Natural killer cell (primary cell): Measurements from ENCODE around the gene FAM216A. TPM values are rescaled to one million over a fixed set of nuclear protein-coding genes. Genes with fewer than 3 reads are reported as not detected.
"Not testable (repeated sequence)": the region's sequence is repeated elsewhere in the genome, so short reads cannot be mapped to it uniquely, and the experiment has no call there.

Source experiments
- ATAC-seq, 3 donors: fragments of 150-1000 bp in 2 of 3; fragments of 200-7000 bp in 1 of 3; cut with Tn5 transposase; 1 replicate in 1 of 3; 2 replicates in 2 of 3; pipeline ENCODE4 v1.10.0; 2021; ENCODE audit warnings: mild to moderate bottlenecking in 2 of 3, moderate library complexity in 2 of 3
- DNase-seq, 2 donors: peaks; one replicate each; pipeline versions ENCODE4 v3.0.0 to v3.0.0-alpha.2; 2013 to 2021; ENCODE audit warnings: mixed read lengths in 1 of 2
- H3K27ac ChIP-seq: one replicate; pipeline ENCODE4 v1.5.1; 2013; ENCODE audit warnings: mild to moderate bottlenecking, low read length
- H3K27me3 ChIP-seq: one replicate; pipeline ENCODE4 v1.6.1; 2013; ENCODE audit warnings: low read length; ENCODE audit not compliant: control insufficient read depth, insufficient read depth
- H3K36me3 ChIP-seq: one replicate; pipeline ENCODE4 v1.6.1; 2013; ENCODE audit warnings: low read length; ENCODE audit not compliant: control insufficient read depth, insufficient read depth
- H3K4me1 ChIP-seq: one replicate; pipeline ENCODE4 v1.6.1; 2013; ENCODE audit warnings: low read length; ENCODE audit not compliant: control insufficient read depth, insufficient read depth
- H3K4me3 ChIP-seq: one replicate; pipeline ENCODE4 v1.5.1; 2013; ENCODE audit warnings: low read length
- H3K9me3 ChIP-seq: one replicate; pipeline ENCODE4 v1.6.1; 2013; ENCODE audit warnings: low read length; ENCODE audit not compliant: control insufficient read depth, insufficient read depth
- H3K27ac Mint-ChIP-seq, 2 donors: one replicate each; pipeline ENCODE4 v1.8.0; 2022; ENCODE audit warnings: mild to moderate bottlenecking in 2 of 2, mixed read lengths in 2 of 2, moderate library complexity in 1 of 2
- H3K27me3 Mint-ChIP-seq, 2 donors: one replicate each; pipeline ENCODE4 v1.8.0; 2022; ENCODE audit warnings: low read depth in 2 of 2, mixed read lengths in 2 of 2
- H3K36me3 Mint-ChIP-seq: one replicate; pipeline ENCODE4 v1.8.0; 2022; ENCODE audit warnings: mixed read lengths
- H3K4me1 Mint-ChIP-seq, 2 donors: one replicate each; pipeline ENCODE4 v1.8.0; 2022; ENCODE audit warnings: mixed read lengths in 2 of 2
- H3K4me3 Mint-ChIP-seq: one replicate; pipeline ENCODE4 v1.8.0; 2022; ENCODE audit warnings: mild to moderate bottlenecking, moderate library complexity, mixed read lengths
- H3K9me3 Mint-ChIP-seq, 2 donors: one replicate each; pipeline ENCODE4 v1.8.0; 2022; ENCODE audit warnings: mixed read lengths in 2 of 2
- CTCF ChIP-seq: fragments of 200-600 bp; IDR thresholded peaks from one replicate; pipeline ENCODE4 v1.8.0; 2022; ENCODE audit warnings: antibody characterized with exemption
- WGBS: methylation state at CpG from one replicate; pipeline ENCODE4 v1.1.7; 2013; ENCODE audit warnings: missing lambda C conversion rate; ENCODE audit not compliant: insufficient coverage; 5-methylcytosine and 5-hydroxymethylcytosine counted together
- intact Hi-C: fragments of 100-400 bp; cut with micrococcal nuclease; formaldehyde crosslinking; loops from one replicate; pipeline ENCODE4 v1.14.2; 2022
- total RNA-seq, 4 donors: library from RNA; stranded (reverse); fragments of 120-200 nt in 1 of 4; gene quantifications; one replicate each; pipeline versions ENCODE4 v1.2.3 to v1.2.4, GENCODE V29; 2013 to 2022

The FAM216A gene
- total RNA-seq, 3 donors from 2014 or later (not counting 1 experiment from before 2014, with no cell fraction given): 3.1 to 4.7 (median 3.8) TPM

DNA sequence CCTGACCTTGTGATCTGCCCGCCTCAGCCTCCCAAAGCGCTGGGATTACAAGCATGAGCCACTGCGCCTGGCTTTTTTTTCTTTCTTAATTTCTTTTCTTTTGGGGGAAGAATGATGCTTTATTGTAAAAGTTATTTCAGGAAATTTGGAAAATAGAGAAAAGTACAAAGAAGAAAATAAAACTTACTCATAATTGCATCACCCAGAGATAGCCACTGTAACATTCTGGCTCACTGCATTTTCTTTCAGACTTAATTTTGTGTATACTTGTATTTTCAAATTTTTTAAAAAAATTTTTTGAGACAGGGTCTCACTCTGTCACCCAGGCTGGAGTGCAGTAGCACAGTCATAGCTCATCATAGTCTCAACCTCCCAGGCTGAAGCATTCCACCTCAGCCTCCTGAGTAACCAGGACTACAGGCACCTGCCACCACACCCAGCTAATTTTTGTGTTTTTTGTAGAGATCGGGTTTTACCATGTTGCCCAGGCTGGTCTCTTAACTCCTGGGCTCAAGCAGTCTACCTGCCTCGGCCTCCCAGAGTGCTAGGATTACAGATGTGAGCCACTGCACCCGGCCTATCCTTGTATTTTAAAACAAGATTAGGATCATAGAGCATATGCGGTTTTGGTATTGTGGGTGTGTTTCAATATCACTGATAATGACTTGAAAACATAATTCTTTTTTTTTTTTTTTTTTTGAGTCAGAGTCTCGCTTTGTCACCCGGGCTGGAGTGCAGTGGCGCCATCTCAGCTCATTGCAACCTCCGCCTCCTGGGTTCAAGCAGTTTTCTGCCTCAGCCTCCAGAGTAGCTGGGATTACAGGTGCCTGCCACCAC, 52.4 kb downstream of the FAM216A start:
- H3K36me3 ChIP-seq, H3K4me1 Mint-ChIP-seq, ATAC-seq, H3K27me3 Mint-ChIP-seq, DNase-seq, H3K9me3 ChIP-seq, H3K27me3 ChIP-seq, H3K27ac ChIP-seq, H3K27ac Mint-ChIP-seq, H3K36me3 Mint-ChIP-seq, H3K9me3 Mint-ChIP-seq, H3K4me3 Mint-ChIP-seq, H3K4me1 ChIP-seq, intact Hi-C loops, H3K4me3 ChIP-seq: not testable (repeated sequence)
- 86% methylated on average over 8 of the region's 11 CpGs for WGBS

DNA sequence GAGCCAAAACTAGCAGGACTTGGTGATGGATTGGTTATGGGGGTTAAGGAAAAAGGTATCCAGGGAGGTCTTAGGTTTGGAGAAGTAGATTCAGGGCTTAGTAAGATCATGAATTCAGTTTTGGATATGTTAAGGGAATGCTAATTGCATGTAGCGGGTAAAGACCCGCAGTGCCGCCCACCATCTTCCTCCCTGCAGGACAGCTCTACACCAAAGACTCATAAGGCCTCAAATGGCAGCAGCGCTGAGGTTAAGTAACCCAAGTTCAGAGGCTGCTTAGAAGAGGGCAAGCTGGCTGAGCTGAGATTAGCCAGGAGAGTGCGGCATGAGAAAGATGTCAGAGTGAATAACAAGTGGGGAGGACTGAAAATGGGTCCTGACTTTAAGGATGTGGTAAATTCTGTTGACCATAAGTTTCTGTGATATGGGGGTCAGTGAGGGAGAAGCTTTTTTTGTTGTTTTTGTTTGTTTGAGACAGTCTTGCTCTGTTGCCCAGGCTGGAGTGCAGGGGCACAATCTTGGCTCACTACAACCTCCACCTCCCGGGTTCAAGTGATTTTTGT, 59.7 kb downstream of the FAM216A start:
- intact Hi-C loops: no loop called here
- Histone ChIP-seq H3K9me3 (no peaks in the 10 kb centered on the region), H3K4me1 (no peaks in the 10 kb centered on the region), H3K36me3 (no peaks in the 10 kb centered on the region), H3K4me3 (no peak overlapping the region), H3K27ac (no peak overlapping the region), H3K27me3 (no peaks in the 10 kb centered on the region)
- no peaks in the 10 kb centered on the region for H3K27me3 Mint-ChIP-seq
- no peak for ATAC-seq
- 88% methylated on average over 4 of the region's 6 CpGs for WGBS
- H3K9me3 Mint-ChIP-seq: no peaks in the 10 kb centered on the region
- H3K36me3 Mint-ChIP-seq: no peaks in the 10 kb centered on the region
- DNase-seq: no peak
- H3K4me1 Mint-ChIP-seq: peaks cover 0 to 14% of the 10 kb centered on the region in 2 donors
- H3K27ac Mint-ChIP-seq: peak overlapping the region; percentile 1 to 35
- H3K4me3 Mint-ChIP-seq: no peak overlapping the region
- no peak for TF ChIP-seq CTCF

DNA sequence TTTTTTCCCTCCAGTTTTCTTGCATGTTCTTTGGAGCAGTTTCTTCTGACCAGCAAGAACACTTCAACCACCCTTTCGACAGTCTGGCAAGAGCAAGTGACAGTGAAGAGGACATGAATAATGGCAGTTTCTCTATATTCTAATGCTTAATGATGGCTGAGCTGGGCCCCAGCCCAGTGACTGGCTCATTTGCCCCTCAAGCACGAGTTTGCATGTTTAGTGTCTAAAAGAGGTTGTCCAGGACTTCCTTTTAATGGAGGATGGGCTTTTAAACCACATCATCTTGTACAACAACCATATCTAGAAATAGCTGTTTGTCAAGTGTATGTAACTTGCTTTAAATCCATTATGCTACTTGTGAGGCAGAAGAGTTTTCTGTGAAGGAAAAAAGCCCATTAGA, 61.9 kb downstream of the FAM216A start:
- ATAC-seq: no peak
- H3K4me1 ChIP-seq: no peaks in the 10 kb centered on the region
- Mint-ChIP-seq H3K4me1 (peaks cover 0 to 14% of the 10 kb centered on the region in 2 donors), H3K36me3 (no peaks in the 10 kb centered on the region), H3K9me3 (no peaks in the 10 kb centered on the region), H3K27ac (peak overlapping the region in 1 of 2 donors; percentile 48), H3K4me3 (no peak overlapping the region), H3K27me3 (no peaks in the 10 kb centered on the region)
- H3K36me3 ChIP-seq: peaks cover 5% of the 10 kb centered on the region
- H3K27ac ChIP-seq: no peak overlapping the region
- DNase-seq: no peak
- intact Hi-C loops: no loop called here
- 100% methylated on average over 1 of the region's 2 CpGs for WGBS
- no peaks in the 10 kb centered on the region for H3K9me3 ChIP-seq
- no peak for TF ChIP-seq CTCF
- no peak overlapping the region for H3K4me3 ChIP-seq
- no peaks in the 10 kb centered on the region for H3K27me3 ChIP-seq

GRCh38 chr12:110531741-110532333, 63.2 kb downstream of the FAM216A start:
- ATAC-seq: no peak
- Histone ChIP-seq H3K36me3 (peaks cover 18% of the 10 kb centered on the region), H3K4me1 (no peaks in the 10 kb centered on the region), H3K9me3 (no peaks in the 10 kb centered on the region), H3K27me3 (no peaks in the 10 kb centered on the region), H3K27ac (no peak overlapping the region), H3K4me3 (no peak overlapping the region)
- intact Hi-C loops: no loop called here
- WGBS: 89% methylated on average over 1 of the region's 2 CpGs
- H3K36me3 Mint-ChIP-seq: no peaks in the 10 kb centered on the region
- H3K27me3 Mint-ChIP-seq: no peaks in the 10 kb centered on the region
- H3K9me3 Mint-ChIP-seq: no peaks in the 10 kb centered on the region
- DNase-seq: no peak
- H3K4me1 Mint-ChIP-seq: peaks cover 0 to 14% of the 10 kb centered on the region in 2 donors
- H3K4me3 Mint-ChIP-seq: no peak overlapping the region
- TF ChIP-seq CTCF: no peak
- H3K27ac Mint-ChIP-seq: peak overlapping the region in 1 of 2 donors; percentile 27
